GM12878 (cell line): ENCODE results near the gene CCDC134. TPM values are rescaled to one million over a fixed set of nuclear protein-coding genes. Genes with fewer than 3 reads are reported as not detected.

ENCODE experiments used
- CHD1 ChIP-seq: IDR thresholded peaks from 2 replicates; pipeline ENCODE4 v1.6.1; 2012; ENCODE audit warnings: low read depth, low read length, improper control_type of control experiment
- E2F8 ChIP-seq: fragments of 450-650 bp; IDR thresholded peaks from 2 replicates; pipeline ENCODE4 v1.6.1; 2018; ENCODE audit warnings: mild to moderate bottlenecking, low read depth, moderate library complexity; ENCODE audit not compliant: partially characterized antibody
- MXI1 ChIP-seq: fragments of 150-350 bp; IDR thresholded peaks from 2 replicates; pipeline ENCODE4 v1.6.1; 2011; ENCODE audit warnings: low read depth, mild to moderate bottlenecking, inconsistent platforms, low read length, improper control_type of control experiment
- MYB ChIP-seq: fragments of 150-350 bp; IDR thresholded peaks from 2 replicates; pipeline ENCODE4 v1.6.1; 2014; ENCODE audit warnings: mild to moderate bottlenecking, low read depth, low read length, borderline replicate concordance
- NFIC ChIP-seq: IDR thresholded peaks from 2 replicates; pipeline ENCODE4 v1.6.1; 2012; ENCODE audit warnings: low read depth, mild to moderate bottlenecking, inconsistent platforms, low read length, moderate library complexity
- RELB ChIP-seq: fragments of 450-650 bp; IDR thresholded peaks from 2 replicates; pipeline ENCODE4 v1.6.1; 2017; ENCODE audit warnings: low read depth, mild to moderate bottlenecking, moderate library complexity
- SIN3A ChIP-seq: IDR thresholded peaks from 2 replicates; pipeline ENCODE4 v1.6.1; 2012; ENCODE audit warnings: low read depth, low read length, improper control_type of control experiment
- SMAD5 ChIP-seq: IDR thresholded peaks from 2 replicates; pipeline ENCODE4 v1.6.1; 2016; ENCODE audit warnings: antibody characterized with exemption, low read depth
- SMC3 ChIP-seq: IDR thresholded peaks from 2 replicates; pipeline ENCODE4 v1.6.1; 2011; ENCODE audit warnings: low read length, improper control_type of control experiment, borderline replicate concordance
- SPI1 ChIP-seq: IDR thresholded peaks from 2 replicates; pipeline ENCODE4 v1.6.1; 2011; ENCODE audit warnings: low read depth, mild to moderate bottlenecking, low read length, moderate library complexity, borderline replicate concordance; ENCODE audit not compliant: insufficient read depth
- TCF3 ChIP-seq: IDR thresholded peaks from 2 replicates; pipeline ENCODE4 v1.6.1; 2012; ENCODE audit warnings: low read depth, mild to moderate bottlenecking, low read length, borderline replicate concordance; ENCODE audit not compliant: insufficient read depth
- ZNF274 ChIP-seq: IDR thresholded peaks from one replicate; pipeline ENCODE4 v1.8.0; 2011; ENCODE audit not compliant: insufficient read length, insufficient read depth
- ZSCAN29 ChIP-seq: fragments of 450-650 bp; IDR thresholded peaks from 2 replicates; pipeline ENCODE4 v1.6.1; 2017; ENCODE audit warnings: mild to moderate bottlenecking, moderate library complexity
- polyA plus RNA-seq, 11 experiments: library from polyadenylated mRNA; depleted of rRNA in 4 of 11; unstranded in 6 of 11; stranded (reverse) in 5 of 11; fragments of >200 nt; fragmentation: Nextera tagmentation in 4 of 11; fragmentation: Illumina TruSeq in 1 of 11; extraction: Ambion mirVana in 4 of 11; extraction: Trizol in 1 of 11; gene quantifications; 1 replicate in 1 of 11; 2 replicates in 10 of 11; pipeline versions ENCODE4 v1.2.1 to v1.2.3, GENCODE V29; 2011 to 2016; ENCODE audit warnings: inconsistent platforms in 2 of 11, missing spikeins in 2 of 11, low read depth in 1 of 11
- total RNA-seq, 4 experiments: library from RNA; depleted of rRNA in 3 of 4; stranded (reverse); fragments of >200 nt in 3 of 4; fragmentation: Illumina TruSeq in 1 of 4; extraction: Trizol in 1 of 4; gene quantifications; 2 replicates each; pipeline versions ENCODE4 v1.2.1 to v1.2.3, GENCODE V29; 2013 to 2021
- TF ChIP-seq, protein P1 (sequence below): IDR thresholded peaks from 2 replicates; pipeline ENCODE4 v1.6.1; 2012; ENCODE audit warnings: improper control_type of control experiment, low read depth, low read length; ENCODE audit not compliant: insufficient replicate concordance
- TF ChIP-seq, protein P2 (sequence below): fragments of 450-650 bp; IDR thresholded peaks from 2 replicates; pipeline ENCODE4 v1.6.1; 2018; ENCODE audit warnings: borderline replicate concordance, mild to moderate bottlenecking; ENCODE audit not compliant: partially characterized antibody

Gene CCDC134
- total and polyA plus RNA-seq, 10 of the 15 experiments (the other 5 are each of a cell fraction or from before 2014, with no cell fraction given), result 0.35 to 19.3 (median 11.8) TPM

- TF ChIP-seq E2F8, result no peak
- TF ChIP-seq, protein P1, sequence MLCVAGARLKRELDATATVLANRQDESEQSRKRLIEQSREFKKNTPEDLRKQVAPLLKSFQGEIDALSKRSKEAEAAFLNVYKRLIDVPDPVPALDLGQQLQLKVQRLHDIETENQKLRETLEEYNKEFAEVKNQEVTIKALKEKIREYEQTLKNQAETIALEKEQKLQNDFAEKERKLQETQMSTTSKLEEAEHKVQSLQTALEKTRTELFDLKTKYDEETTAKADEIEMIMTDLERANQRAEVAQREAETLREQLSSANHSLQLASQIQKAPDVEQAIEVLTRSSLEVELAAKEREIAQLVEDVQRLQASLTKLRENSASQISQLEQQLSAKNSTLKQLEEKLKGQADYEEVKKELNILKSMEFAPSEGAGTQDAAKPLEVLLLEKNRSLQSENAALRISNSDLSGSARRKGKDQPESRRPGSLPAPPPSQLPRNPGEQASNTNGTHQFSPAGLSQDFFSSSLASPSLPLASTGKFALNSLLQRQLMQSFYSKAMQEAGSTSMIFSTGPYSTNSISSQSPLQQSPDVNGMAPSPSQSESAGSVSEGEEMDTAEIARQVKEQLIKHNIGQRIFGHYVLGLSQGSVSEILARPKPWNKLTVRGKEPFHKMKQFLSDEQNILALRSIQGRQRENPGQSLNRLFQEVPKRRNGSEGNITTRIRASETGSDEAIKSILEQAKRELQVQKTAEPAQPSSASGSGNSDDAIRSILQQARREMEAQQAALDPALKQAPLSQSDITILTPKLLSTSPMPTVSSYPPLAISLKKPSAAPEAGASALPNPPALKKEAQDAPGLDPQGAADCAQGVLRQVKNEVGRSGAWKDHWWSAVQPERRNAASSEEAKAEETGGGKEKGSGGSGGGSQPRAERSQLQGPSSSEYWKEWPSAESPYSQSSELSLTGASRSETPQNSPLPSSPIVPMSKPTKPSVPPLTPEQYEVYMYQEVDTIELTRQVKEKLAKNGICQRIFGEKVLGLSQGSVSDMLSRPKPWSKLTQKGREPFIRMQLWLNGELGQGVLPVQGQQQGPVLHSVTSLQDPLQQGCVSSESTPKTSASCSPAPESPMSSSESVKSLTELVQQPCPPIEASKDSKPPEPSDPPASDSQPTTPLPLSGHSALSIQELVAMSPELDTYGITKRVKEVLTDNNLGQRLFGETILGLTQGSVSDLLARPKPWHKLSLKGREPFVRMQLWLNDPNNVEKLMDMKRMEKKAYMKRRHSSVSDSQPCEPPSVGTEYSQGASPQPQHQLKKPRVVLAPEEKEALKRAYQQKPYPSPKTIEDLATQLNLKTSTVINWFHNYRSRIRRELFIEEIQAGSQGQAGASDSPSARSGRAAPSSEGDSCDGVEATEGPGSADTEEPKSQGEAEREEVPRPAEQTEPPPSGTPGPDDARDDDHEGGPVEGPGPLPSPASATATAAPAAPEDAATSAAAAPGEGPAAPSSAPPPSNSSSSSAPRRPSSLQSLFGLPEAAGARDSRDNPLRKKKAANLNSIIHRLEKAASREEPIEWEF, result no peak
- TF ChIP-seq NFIC, result peak; percentile 72
- no peak for TF ChIP-seq SIN3A
- no peak for TF ChIP-seq TCF3
- TF ChIP-seq MYB, result no peak
- peak; percentile 12; the same call in 1 of the 2 replicates for TF ChIP-seq SMC3
- no peak for TF ChIP-seq SPI1
- TF ChIP-seq, protein P2, sequence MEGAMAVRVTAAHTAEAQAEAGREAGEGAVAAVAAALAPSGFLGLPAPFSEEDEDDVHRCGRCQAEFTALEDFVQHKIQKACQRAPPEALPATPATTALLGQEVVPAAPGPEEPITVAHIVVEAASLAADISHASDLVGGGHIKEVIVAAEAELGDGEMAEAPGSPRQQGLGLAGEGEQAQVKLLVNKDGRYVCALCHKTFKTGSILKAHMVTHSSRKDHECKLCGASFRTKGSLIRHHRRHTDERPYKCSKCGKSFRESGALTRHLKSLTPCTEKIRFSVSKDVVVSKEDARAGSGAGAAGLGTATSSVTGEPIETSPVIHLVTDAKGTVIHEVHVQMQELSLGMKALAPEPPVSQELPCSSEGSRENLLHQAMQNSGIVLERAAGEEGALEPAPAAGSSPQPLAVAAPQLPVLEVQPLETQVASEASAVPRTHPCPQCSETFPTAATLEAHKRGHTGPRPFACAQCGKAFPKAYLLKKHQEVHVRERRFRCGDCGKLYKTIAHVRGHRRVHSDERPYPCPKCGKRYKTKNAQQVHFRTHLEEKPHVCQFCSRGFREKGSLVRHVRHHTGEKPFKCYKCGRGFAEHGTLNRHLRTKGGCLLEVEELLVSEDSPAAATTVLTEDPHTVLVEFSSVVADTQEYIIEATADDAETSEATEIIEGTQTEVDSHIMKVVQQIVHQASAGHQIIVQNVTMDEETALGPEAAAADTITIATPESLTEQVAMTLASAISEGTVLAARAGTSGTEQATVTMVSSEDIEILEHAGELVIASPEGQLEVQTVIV, result no peak
- TF ChIP-seq SMAD5, result no peak
- TF ChIP-seq MXI1, result peak; percentile 16; the same call in 1 of the 2 replicates
- peak; percentile 67; the same call in 1 of the 2 replicates for TF ChIP-seq RELB
- 0 out of 2 replicates have a peak, but pooled peaks have one; percentile 18 for TF ChIP-seq CHD1
- TF ChIP-seq ZNF274, result no peak
- no peak for TF ChIP-seq ZSCAN29
Measured at GRCh38 chr22:41862530-41863266, 62.2 kb downstream of the CCDC134 start (continued).
